GM15510 (cell line): ENCODE data around the gene TM9SF4.

Source experiments
- POLR2A ChIP-seq: IDR thresholded peaks from 3 replicates; pipeline ENCODE4 v1.6.1; 2011; ENCODE audit warnings: borderline replicate concordance; ENCODE audit not compliant: insufficient read length; ENCODE audit errors: extremely low read depth

TM9SF4 gene

GRCh38 chr20:32155017-32155981, 45.8 kb downstream of the TM9SF4 start:
- TF ChIP-seq POLR2A = no peak

- TF ChIP-seq POLR2A = no peak
Observed at GRCh38 chr20:32157611-32158010, 48.1 kb downstream of the TM9SF4 start.

- no peak for TF ChIP-seq POLR2A
Observed at GRCh38 chr20:32158351-32158750, 48.8 kb downstream of the TM9SF4 start.

- TF ChIP-seq POLR2A = no peak
Observed at GRCh38 chr20:32158943-32159660, 49.6 kb downstream of the TM9SF4 start.

- TF ChIP-seq POLR2A = no peak
Observed at GRCh38 chr20:32159766-32160221, 50.3 kb downstream of the TM9SF4 start.

- TF ChIP-seq POLR2A = no peak
Observed at GRCh38 chr20:32160341-32160740, 50.8 kb downstream of the TM9SF4 start.

GRCh38 chr20:32162351-32162750, 52.8 kb downstream of the TM9SF4 start:
- TF ChIP-seq POLR2A = no peak

- TF ChIP-seq POLR2A = no peak
Observed at GRCh38 chr20:32163951-32164350, 54.4 kb downstream of the TM9SF4 start.

GRCh38 chr20:32164984-32165735, 55.6 kb downstream of the TM9SF4 start:
- no peak for TF ChIP-seq POLR2A

GRCh38 chr20:32165836-32166545, 56.5 kb downstream of the TM9SF4 start:
- no peak for TF ChIP-seq POLR2A

- no peak for TF ChIP-seq POLR2A
Observed at GRCh38 chr20:32167552-32167951, 58.0 kb downstream of the TM9SF4 start.

GRCh38 chr20:32168184-32168910, 58.8 kb downstream of the TM9SF4 start:
- no peak for TF ChIP-seq POLR2A

- no peak for TF ChIP-seq POLR2A
Observed at GRCh38 chr20:32179515-32179914, 70.0 kb downstream of the TM9SF4 start.
